ENCODE results near the gene SLC25A21.

Gene SLC25A21

GRCh38 chr14:37047226-37047625 lies 125.2 kb downstream of the SLC25A21 start:
- no peak for FAIRE-seq
- TF ChIP-seq POLR2A (IDR thresholded peaks at IDR 0.05; ENCODE audit: low read depth, low read length), result no peak
- no peak for DNase-seq (ENCODE audit: insufficient read length, low spot score)

GRCh38 chr14:37046815-37047214 lies 125.6 kb downstream of the SLC25A21 start:
- TF ChIP-seq POLR2A (IDR thresholded peaks at IDR 0.05; ENCODE audit: low read depth, low read length), result no peak
- FAIRE-seq, result no peak
- DNase-seq (ENCODE audit: insufficient read length, low spot score), result no peak

- FAIRE-seq (no peak), DNase-seq (ENCODE audit: insufficient read length, low spot score) (no peak)
- TF ChIP-seq POLR2A (IDR thresholded peaks at IDR 0.05; ENCODE audit: low read depth, low read length), result no peak
Measured at GRCh38 chr14:37045340-37046061, 126.9 kb downstream of the SLC25A21 start.

- FAIRE-seq, result no peak
- DNase-seq (ENCODE audit: insufficient read length, low spot score), result no peak
- TF ChIP-seq POLR2A (IDR thresholded peaks at IDR 0.05; ENCODE audit: low read depth, low read length), result no peak
Measured at GRCh38 chr14:37037636-37038387, 134.6 kb downstream of the SLC25A21 start.

GRCh38 chr14:37036669-37037341 lies 135.6 kb downstream of the SLC25A21 start:
- FAIRE-seq (no peak), DNase-seq (ENCODE audit: insufficient read length, low spot score) (no peak)
- no peak for TF ChIP-seq POLR2A (IDR thresholded peaks at IDR 0.05; ENCODE audit: low read depth, low read length)

- TF ChIP-seq POLR2A (IDR thresholded peaks at IDR 0.05; ENCODE audit: low read depth, low read length), result no peak
- FAIRE-seq (no peak), DNase-seq (ENCODE audit: insufficient read length, low spot score) (no peak)
Measured at GRCh38 chr14:37035401-37035800, 137.0 kb downstream of the SLC25A21 start.

GRCh38 chr14:37034410-37035285 lies 137.8 kb downstream of the SLC25A21 start:
- DNase-seq (ENCODE audit: insufficient read length, low spot score), result no peak
- no peak for FAIRE-seq
- no peak for TF ChIP-seq POLR2A (IDR thresholded peaks at IDR 0.05; ENCODE audit: low read depth, low read length)

GRCh38 chr14:37032863-37033262 lies 139.5 kb downstream of the SLC25A21 start:
- FAIRE-seq (no peak), DNase-seq (ENCODE audit: insufficient read length, low spot score) (no peak)
- TF ChIP-seq POLR2A (IDR thresholded peaks at IDR 0.05; ENCODE audit: low read depth, low read length), result no peak

GRCh38 chr14:37027188-37027824 lies 145.1 kb downstream of the SLC25A21 start:
- FAIRE-seq (no peak), DNase-seq (ENCODE audit: insufficient read length, low spot score) (no peak)
- no peak for TF ChIP-seq POLR2A (IDR thresholded peaks at IDR 0.05; ENCODE audit: low read depth, low read length)

- no peak for TF ChIP-seq POLR2A (IDR thresholded peaks at IDR 0.05; ENCODE audit: low read depth, low read length)
- DNase-seq (ENCODE audit: insufficient read length, low spot score), result no peak
- FAIRE-seq, result no peak
Measured at GRCh38 chr14:37023875-37024565, 148.4 kb downstream of the SLC25A21 start.

GRCh38 chr14:37021390-37021789 lies 151.0 kb downstream of the SLC25A21 start:
- no peak for FAIRE-seq
- TF ChIP-seq POLR2A (IDR thresholded peaks at IDR 0.05; ENCODE audit: low read depth, low read length), result no peak
- no peak for DNase-seq (ENCODE audit: insufficient read length, low spot score)

- DNase-seq (ENCODE audit: insufficient read length, low spot score) (no peak), FAIRE-seq (no peak)
- TF ChIP-seq POLR2A (IDR thresholded peaks at IDR 0.05; ENCODE audit: low read depth, low read length), result no peak
Measured at GRCh38 chr14:37019488-37019887, 152.9 kb downstream of the SLC25A21 start.

All from H54 (cell line).